Activated CD4-positive, alpha-beta memory T cell treated with anti-CD3 and anti-CD28 coated beads, Interleukin-2, amount 10 ng/mL, durations not matched to agents 7 days and 5 days (primary cell): Measurements from ENCODE around the gene OTUB2. TPM values are rescaled to one million over a fixed set of nuclear protein-coding genes. Genes with fewer than 3 reads are reported as not detected.

ENCODE experiments used
- CTCF ChIA-PET: fragments of 350-600 bp; sonication (Branson Sonifier 250); formaldehyde crosslinking; loops from one replicate; lab custom pipeline; 2021; ENCODE audit warnings: antibody characterized with exemption, inconsistent platforms; lab: Charles Lee
- POLR2A ChIA-PET: fragments of 350-600 bp; sonication (Branson Sonifier 250); formaldehyde crosslinking; loops from one replicate; lab custom pipeline; 2021; ENCODE audit warnings: antibody characterized with exemption; lab: Charles Lee
- DNase-seq: peaks from one replicate; pipeline ENCODE4 v3.0.0-alpha.2; 2020
- H3K27ac Mint-ChIP-seq: one replicate; pipeline ENCODE4 v1.8.0; 2021; ENCODE audit warnings: mild to moderate bottlenecking, mixed read lengths
- H3K27me3 Mint-ChIP-seq: one replicate; pipeline ENCODE4 v1.8.0; 2021; ENCODE audit warnings: mixed read lengths
- H3K36me3 Mint-ChIP-seq: one replicate; pipeline ENCODE4 v1.8.0; 2021; ENCODE audit warnings: low read depth, mixed read lengths
- H3K4me1 Mint-ChIP-seq: one replicate; pipeline ENCODE4 v1.8.0; 2021; ENCODE audit warnings: mixed read lengths
- H3K4me3 Mint-ChIP-seq: one replicate; pipeline ENCODE4 v1.8.0; 2021; ENCODE audit warnings: mild to moderate bottlenecking, mixed read lengths
- H3K9me3 Mint-ChIP-seq: one replicate; pipeline ENCODE4 v1.8.0; 2021; ENCODE audit warnings: mixed read lengths
- total RNA-seq, 2 experiments: library from RNA; stranded (reverse); gene quantifications; one replicate each; pipeline ENCODE4 v1.2.3, GENCODE V29; 2021

OTUB2 gene
- total RNA-seq, 2 experiments from 2014 or later: 7.3 to 7.9 TPM

GRCh38 chr14:94025720-94026119 lies 420 bp upstream of the OTUB2 start:
- Mint-ChIP-seq H3K4me1 (peaks cover 74% of the 10 kb centered on the region), H3K27me3 (no peaks in the 10 kb centered on the region), H3K27ac (no peak overlapping the region), H3K9me3 (no peaks in the 10 kb centered on the region), H3K36me3 (peaks cover 4% of the 10 kb centered on the region), H3K4me3 (peak overlapping the region; percentile 78)
- CTCF ChIA-PET: interaction anchor here (0.9 to 6.0 kb wide), 8 partner anchors 10 to 156 kb away, joined by 3 to 46 read pairs (median 6); partner anchors contain the start of genes DDX24 and IFI27L1
- POLR2A ChIA-PET: interaction anchor here (0.6 to 2.1 kb wide), 11 partner anchors 10 to 835 kb away, joined by 3 to 10 read pairs (median 4); no protein-coding TSS in a partner anchor
- DNase-seq: no peak

- CTCF ChIA-PET: interaction anchor here (1.1 to 6.0 kb wide), 3 partner anchors 9 to 110 kb away, joined by 5 to 41 read pairs (median 7); no protein-coding TSS in a partner anchor
- POLR2A ChIA-PET: interaction anchor here (0.9 to 2.1 kb wide), 4 partner anchors 9 to 102 kb away, joined by 3 to 10 read pairs (median 5); partner anchors contain the start of gene IFI27L2
- Mint-ChIP-seq H3K27me3 (no peaks in the 10 kb centered on the region), H3K36me3 (peaks cover 4% of the 10 kb centered on the region), H3K27ac (peak overlapping the region; percentile 71), H3K4me3 (peak overlapping the region; percentile 64), H3K4me1 (peaks cover 62% of the 10 kb centered on the region), H3K9me3 (no peaks in the 10 kb centered on the region)
- DNase-seq: no peak
These were observed 839 bp downstream of the OTUB2 start for GRCh38 chr14:94026889-94027469.

GRCh38 chr14:94027566-94028449 lies 1.7 kb downstream of the OTUB2 start:
- no peaks in the 10 kb centered on the region for H3K9me3 Mint-ChIP-seq

GRCh38 chr14:94028450-94028826 lies 2.3 kb downstream of the OTUB2 start:
- Mint-ChIP-seq H3K4me1 (peaks cover 47% of the 10 kb centered on the region), H3K4me3 (peak overlapping the region; percentile 52), H3K9me3 (no peaks in the 10 kb centered on the region), H3K27me3 (no peaks in the 10 kb centered on the region), H3K27ac (peak overlapping the region; percentile 69), H3K36me3 (peaks cover 4% of the 10 kb centered on the region)
- peak; percentile 69 for DNase-seq
- ChIA-PET POLR2A (interaction anchor here (0.8 to 1.9 kb wide), 15 partner anchors 8 to 101 kb away, joined by 3 to 8 read pairs (median 6); partner anchors contain the start of genes DDX24, IFI27L1 and IFI27L2), CTCF (interaction anchor here (0.7 to 6.0 kb wide), 5 partner anchors 12 to 162 kb away, joined by 3 to 41 read pairs (median 3); no protein-coding TSS in a partner anchor)

More at GRCh38 chr14:94027566-94028449, 1.7 kb downstream of the OTUB2 start:
- peaks cover 53% of the 10 kb centered on the region for H3K4me1 Mint-ChIP-seq
- DNase-seq: no peak
- peak overlapping the region; percentile 64 for H3K4me3 Mint-ChIP-seq
- H3K36me3 Mint-ChIP-seq: peaks cover 4% of the 10 kb centered on the region
- H3K27ac Mint-ChIP-seq: peak overlapping the region; percentile 71
- H3K27me3 Mint-ChIP-seq: no peaks in the 10 kb centered on the region
- ChIA-PET CTCF (interaction anchor here (0.7 to 6.0 kb wide), 5 partner anchors 8 to 162 kb away, joined by 3 to 41 read pairs (median 5); no protein-coding TSS in a partner anchor), POLR2A (interaction anchor here (0.8 to 2.1 kb wide), 16 partner anchors 8 to 102 kb away, joined by 3 to 10 read pairs (median 6); partner anchors contain the start of genes DDX24, IFI27L1 and IFI27L2)

- Mint-ChIP-seq H3K36me3 (peaks cover 4% of the 10 kb centered on the region), H3K27me3 (no peaks in the 10 kb centered on the region), H3K4me1 (peaks cover 42% of the 10 kb centered on the region), H3K27ac (peak overlapping the region; percentile 69), H3K9me3 (no peaks in the 10 kb centered on the region), H3K4me3 (no peak overlapping the region)
- CTCF ChIA-PET: interaction anchor here (0.6 to 6.0 kb wide), 2 partner anchors 90 to 107 kb away, joined by 4 to 41 read pairs; no protein-coding TSS in a partner anchor
- no peak for DNase-seq
- POLR2A ChIA-PET: interaction anchor here (0.9 to 1.9 kb wide), 6 partner anchors 18 to 74 kb away, joined by 3 to 8 read pairs (median 6); partner anchors contain the start of genes DDX24 and IFI27L1
These were observed 3.1 kb downstream of the OTUB2 start for GRCh38 chr14:94029265-94029664.

GRCh38 chr14:94029671-94030203 lies 3.6 kb downstream of the OTUB2 start:
- peaks cover 4% of the 10 kb centered on the region for H3K36me3 Mint-ChIP-seq
- H3K27me3 Mint-ChIP-seq: no peaks in the 10 kb centered on the region
- H3K4me3 Mint-ChIP-seq: no peak overlapping the region
- no peak overlapping the region for H3K27ac Mint-ChIP-seq
- CTCF ChIA-PET: interaction anchor here (6.0 kb wide), 1 partner anchor 90 kb away, joined by 41 read pairs; no protein-coding TSS in a partner anchor
- no peak for DNase-seq
- POLR2A ChIA-PET: interaction anchor here (1.3 to 1.7 kb wide), 2 partner anchors 18 to 55 kb away, joined by 3 to 8 read pairs; no protein-coding TSS in a partner anchor
- peaks cover 39% of the 10 kb centered on the region for H3K4me1 Mint-ChIP-seq
- no peaks in the 10 kb centered on the region for H3K9me3 Mint-ChIP-seq

GRCh38 chr14:94030571-94030970 lies 4.4 kb downstream of the OTUB2 start:
- H3K4me1 Mint-ChIP-seq: peaks cover 39% of the 10 kb centered on the region
- H3K36me3 Mint-ChIP-seq: peaks cover 4% of the 10 kb centered on the region
- H3K9me3 Mint-ChIP-seq: no peaks in the 10 kb centered on the region
- no peaks in the 10 kb centered on the region for H3K27me3 Mint-ChIP-seq
- H3K4me3 Mint-ChIP-seq: no peak overlapping the region
- CTCF ChIA-PET: no interaction called here
- no peak for DNase-seq
- POLR2A ChIA-PET: no interaction called here
- no peak overlapping the region for H3K27ac Mint-ChIP-seq

GRCh38 chr14:94031161-94031882 lies 5.2 kb downstream of the OTUB2 start:
- DNase-seq: no peak
- Mint-ChIP-seq H3K9me3 (no peaks in the 10 kb centered on the region), H3K27ac (no peak overlapping the region), H3K27me3 (no peaks in the 10 kb centered on the region), H3K4me1 (peaks cover 35% of the 10 kb centered on the region), H3K36me3 (peaks cover 4% of the 10 kb centered on the region), H3K4me3 (no peak overlapping the region)
- ChIA-PET CTCF (no interaction called here), POLR2A (no interaction called here)

GRCh38 chr14:94031883-94032279 lies 5.7 kb downstream of the OTUB2 start:
- DNase-seq: no peak
- ChIA-PET CTCF (interaction anchor here (1.2 kb wide), 1 partner anchor 92 kb away, joined by 4 read pairs; no protein-coding TSS in a partner anchor), POLR2A (no interaction called here)
- Mint-ChIP-seq H3K27me3 (no peaks in the 10 kb centered on the region), H3K4me3 (no peak overlapping the region), H3K27ac (no peak overlapping the region), H3K9me3 (no peaks in the 10 kb centered on the region), H3K4me1 (peaks cover 39% of the 10 kb centered on the region), H3K36me3 (peaks cover 7% of the 10 kb centered on the region)

GRCh38 chr14:94034886-94035285 lies 8.7 kb downstream of the OTUB2 start:
- peaks cover 13% of the 10 kb centered on the region for H3K4me1 Mint-ChIP-seq
- no peak overlapping the region for H3K4me3 Mint-ChIP-seq
- no peak for DNase-seq
- H3K36me3 Mint-ChIP-seq: peaks cover 9% of the 10 kb centered on the region
- ChIA-PET POLR2A (interaction anchor here (1.0 to 2.9 kb wide), 4 partner anchors 8 to 94 kb away, joined by 3 to 11 read pairs (median 7); partner anchors contain the start of genes IFI27L2 and OTUB2), CTCF (interaction anchor here (0.9 to 7.3 kb wide), 11 partner anchors 11 to 104 kb away, joined by 3 to 178 read pairs (median 22); partner anchors contain the start of genes DDX24, IFI27, IFI27L1 and IFI27L2)
- no peak overlapping the region for H3K27ac Mint-ChIP-seq
- H3K9me3 Mint-ChIP-seq: no peaks in the 10 kb centered on the region
- no peaks in the 10 kb centered on the region for H3K27me3 Mint-ChIP-seq

GRCh38 chr14:94036313-94037167 lies 10.4 kb downstream of the OTUB2 start:
- peaks cover 9% of the 10 kb centered on the region for H3K4me1 Mint-ChIP-seq
- no peak overlapping the region for H3K4me3 Mint-ChIP-seq
- H3K9me3 Mint-ChIP-seq: no peaks in the 10 kb centered on the region
- peaks cover 9% of the 10 kb centered on the region for H3K36me3 Mint-ChIP-seq
- DNase-seq: peak; percentile 84
- POLR2A ChIA-PET: interaction anchor here (0.7 to 2.9 kb wide), 8 partner anchors 8 to 100 kb away, joined by 3 to 11 read pairs (median 4); partner anchors contain the start of genes DDX24, IFI27L1 and OTUB2
- no peak overlapping the region for H3K27ac Mint-ChIP-seq
- H3K27me3 Mint-ChIP-seq: no peaks in the 10 kb centered on the region
- CTCF ChIA-PET: interaction anchor here (0.6 to 7.3 kb wide), 37 partner anchors 9 to 1916 kb away, joined by 3 to 178 read pairs (median 5); partner anchors contain the start of genes DDX24, IFI27, IFI27L1 and IFI27L2
